Esophagus muscularis mucosa (tissue), 4 donors: Measurements from ENCODE around the gene C1QB. TPM values are rescaled to one million over a fixed set of nuclear protein-coding genes. Genes with fewer than 3 reads are reported as not detected.

Source experiments
- DNase-seq: peaks from one replicate; pipeline ENCODE4 v3.0.0-alpha.2; 2017; ENCODE audit errors: extremely low spot score
- H3K27ac ChIP-seq, 4 donors: fragments of 200-600 bp; sonication (generic); replicated peaks in 1 of 4; 1 replicate in 3 of 4; 2 replicates in 1 of 4; pipeline ENCODE4 v1.5.1; 2016 to 2019; ENCODE audit warnings: mild to moderate bottlenecking in 1 of 4
- H3K27me3 ChIP-seq, 4 donors: fragments of 200-600 bp; sonication (generic); one replicate each; pipeline versions ENCODE4 v1.5.1 to v1.6.0; 2016 to 2019
- H3K36me3 ChIP-seq, 4 donors: fragments of 200-600 bp; sonication (generic); one replicate each; pipeline ENCODE4 v1.5.1; 2016 to 2019
- H3K4me1 ChIP-seq, 4 donors: fragments of 200-600 bp; sonication (generic); one replicate each; pipeline ENCODE4 v1.5.1; 2016 to 2019
- H3K4me3 ChIP-seq, 4 donors: fragments of 200-600 bp; sonication (generic); 1 replicate in 2 of 4; 2 replicates in 2 of 4; pipeline ENCODE4 v1.5.1; 2016 to 2019; ENCODE audit warnings: mild to moderate bottlenecking in 4 of 4, moderate library complexity in 1 of 4
- H3K9me3 ChIP-seq, 4 donors: fragments of 200-600 bp; sonication (generic); 1 replicate in 3 of 4; 2 replicates in 1 of 4; pipeline ENCODE4 v1.5.1; 2016 to 2019
- EP300 ChIP-seq: sonication (generic); formaldehyde crosslinking; IDR thresholded peaks from one replicate; pipeline ENCODE4 v1.6.1; 2017; ENCODE audit warnings: antibody characterized with exemption
- POLR2A ChIP-seq: fragments of 450-650 bp; IDR thresholded peaks from one replicate; pipeline ENCODE4 v1.6.1; 2017; ENCODE audit warnings: antibody characterized with exemption, moderate library complexity, mild to moderate bottlenecking, low read depth
- POLR2AphosphoS5 ChIP-seq, 2 donors: sonication (generic); formaldehyde crosslinking; IDR thresholded peaks; one replicate each; pipeline ENCODE4 v1.6.1; 2017; ENCODE audit warnings: antibody characterized with exemption in 2 of 2
- WGBS: methylation state at CpG from one replicate; pipeline ENCODE4 v1.1.5; 2018; 5-methylcytosine and 5-hydroxymethylcytosine counted together
- intact Hi-C: fragments of 100-400 bp; cut with DNase I; formaldehyde crosslinking; loops from one replicate; pipeline ENCODE4 v1.15.1; 2023
- total RNA-seq, 4 donors: library from RNA; depleted of rRNA; stranded (reverse); fragments of >200 nt; gene quantifications; one replicate each; pipeline versions ENCODE4 v1.1.0 to v1.2.1, GENCODE V29; 2016
- TF ChIP-seq, protein P1 (sequence below), 3 experiments: fragments of 200-600 bp in 2 of 3; fragments of 450-650 bp in 1 of 3; sonication (generic) in 2 of 3; IDR thresholded peaks; one replicate each; pipeline ENCODE4 v1.5.1; 2017 to 2019; ENCODE audit warnings: antibody characterized with exemption in 3 of 3, mild to moderate bottlenecking in 2 of 3, moderate library complexity in 1 of 3

Gene C1QB
- total RNA-seq, 4 donors from 2014 or later: 254 to 583 (median 288) TPM

DNA sequence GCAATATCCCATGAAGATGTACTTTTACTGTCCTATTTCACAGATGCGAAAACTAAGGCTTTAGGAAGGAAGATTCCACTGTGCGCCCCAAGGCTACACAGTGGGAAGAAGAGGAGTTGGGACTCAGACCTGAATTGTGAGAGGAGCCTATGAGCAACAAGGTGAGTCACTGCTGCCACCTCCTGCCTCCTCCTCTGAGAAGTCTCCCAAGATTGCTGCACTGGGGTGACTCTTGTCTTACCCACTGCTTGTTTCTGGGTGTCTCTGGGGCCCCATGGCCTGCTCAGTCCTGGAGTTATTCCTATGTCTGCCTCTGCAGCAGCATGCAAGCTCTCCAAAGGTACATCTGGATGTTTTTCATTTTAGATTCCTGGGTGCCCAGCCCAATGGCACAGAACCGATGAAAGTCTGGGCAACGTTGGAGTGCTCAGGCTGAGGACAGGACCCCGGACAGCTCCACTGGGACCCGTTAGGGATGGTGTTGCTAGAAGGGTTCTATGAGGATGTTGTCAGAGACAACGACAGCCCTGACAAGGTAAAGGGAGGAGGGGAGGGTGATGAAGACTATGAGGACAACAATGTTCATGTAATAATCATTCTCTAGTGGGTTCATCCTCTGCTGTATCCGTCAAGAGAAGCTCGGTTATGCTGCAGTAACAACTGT lies 27.6 kb upstream of the C1QB start:
- no peak for DNase-seq
- peaks cover 0 to 87% (median 6%) of the 10 kb centered on the region in 4 donors for H3K27me3 ChIP-seq
- H3K27ac ChIP-seq: no peak overlapping the region
- no peaks in the 10 kb centered on the region for H3K36me3 ChIP-seq
- intact Hi-C loops: no loop called here
- no peak overlapping the region for H3K4me3 ChIP-seq
- TF ChIP-seq EP300 (no peak), POLR2AphosphoS5 (IDR thresholded peaks at IDR 0.05) (no peak), POLR2A (no peak)
- TF ChIP-seq, protein P1, sequence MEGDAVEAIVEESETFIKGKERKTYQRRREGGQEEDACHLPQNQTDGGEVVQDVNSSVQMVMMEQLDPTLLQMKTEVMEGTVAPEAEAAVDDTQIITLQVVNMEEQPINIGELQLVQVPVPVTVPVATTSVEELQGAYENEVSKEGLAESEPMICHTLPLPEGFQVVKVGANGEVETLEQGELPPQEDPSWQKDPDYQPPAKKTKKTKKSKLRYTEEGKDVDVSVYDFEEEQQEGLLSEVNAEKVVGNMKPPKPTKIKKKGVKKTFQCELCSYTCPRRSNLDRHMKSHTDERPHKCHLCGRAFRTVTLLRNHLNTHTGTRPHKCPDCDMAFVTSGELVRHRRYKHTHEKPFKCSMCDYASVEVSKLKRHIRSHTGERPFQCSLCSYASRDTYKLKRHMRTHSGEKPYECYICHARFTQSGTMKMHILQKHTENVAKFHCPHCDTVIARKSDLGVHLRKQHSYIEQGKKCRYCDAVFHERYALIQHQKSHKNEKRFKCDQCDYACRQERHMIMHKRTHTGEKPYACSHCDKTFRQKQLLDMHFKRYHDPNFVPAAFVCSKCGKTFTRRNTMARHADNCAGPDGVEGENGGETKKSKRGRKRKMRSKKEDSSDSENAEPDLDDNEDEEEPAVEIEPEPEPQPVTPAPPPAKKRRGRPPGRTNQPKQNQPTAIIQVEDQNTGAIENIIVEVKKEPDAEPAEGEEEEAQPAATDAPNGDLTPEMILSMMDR (IDR thresholded peaks at IDR 0.05): no peak
- WGBS: 45% methylated on average over 6 of the region's 9 CpGs
- H3K9me3 ChIP-seq: no peaks in the 10 kb centered on the region
- no peaks in the 10 kb centered on the region for H3K4me1 ChIP-seq

DNA sequence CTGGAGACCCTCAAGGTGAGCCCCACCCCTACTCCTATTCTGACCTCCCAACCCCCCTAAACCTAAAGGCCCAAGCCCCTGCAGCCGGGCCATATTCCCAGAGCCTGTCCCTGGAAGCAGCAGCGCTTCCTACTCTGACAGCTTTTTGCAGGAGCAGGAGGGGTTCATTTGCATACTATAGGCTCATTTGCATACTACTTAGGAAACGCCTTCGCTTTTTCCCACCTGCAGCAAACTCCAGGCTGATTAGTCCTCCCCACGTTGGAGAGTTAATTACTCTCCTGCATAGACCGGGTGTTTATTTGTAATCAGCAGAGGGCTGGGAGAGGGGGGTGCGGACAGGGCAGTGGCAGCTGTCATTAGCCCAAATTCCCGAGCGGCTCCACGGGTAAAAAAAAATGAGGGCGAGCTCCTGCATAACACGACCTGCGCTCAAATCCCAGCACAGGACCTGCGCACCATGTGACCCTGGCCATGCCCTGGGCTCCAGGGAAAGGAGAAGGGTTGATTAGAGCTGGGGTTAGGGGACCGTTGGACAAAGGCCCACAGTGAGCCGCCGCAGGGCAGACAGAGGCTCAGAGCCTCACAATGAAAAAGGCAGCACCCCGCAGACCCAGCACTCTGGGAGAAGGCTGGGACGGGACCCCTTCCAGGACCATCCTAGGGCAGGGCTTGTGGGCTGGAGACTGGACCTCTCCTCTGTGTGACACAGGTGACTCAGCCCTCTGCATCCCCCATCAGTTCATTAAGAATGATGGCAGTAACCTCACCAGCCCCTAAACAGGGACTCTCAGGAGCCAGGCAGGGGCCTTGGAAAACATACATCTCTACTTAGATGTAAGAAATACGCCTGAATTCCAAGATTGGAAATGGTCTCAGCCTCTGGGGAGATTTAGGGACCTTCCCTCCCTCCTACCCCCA lies 26.5 kb upstream of the C1QB start:
- peaks cover 0 to 76% (median 6%) of the 10 kb centered on the region in 4 donors for H3K27me3 ChIP-seq
- intact Hi-C loops: no loop called here
- TF ChIP-seq, protein P1 (IDR thresholded peaks at IDR 0.05): no peak
- no peak for TF ChIP-seq POLR2AphosphoS5 (IDR thresholded peaks at IDR 0.05)
- no peak for TF ChIP-seq POLR2A
- TF ChIP-seq EP300: no peak
- no peaks in the 10 kb centered on the region for H3K36me3 ChIP-seq
- 15% methylated on average over 16 of the region's 20 CpGs for WGBS
- H3K27ac ChIP-seq: no peak overlapping the region
- no peaks in the 10 kb centered on the region for H3K4me1 ChIP-seq
- no peak overlapping the region for H3K4me3 ChIP-seq
- no peaks in the 10 kb centered on the region for H3K9me3 ChIP-seq
- no peak for DNase-seq

DNA sequence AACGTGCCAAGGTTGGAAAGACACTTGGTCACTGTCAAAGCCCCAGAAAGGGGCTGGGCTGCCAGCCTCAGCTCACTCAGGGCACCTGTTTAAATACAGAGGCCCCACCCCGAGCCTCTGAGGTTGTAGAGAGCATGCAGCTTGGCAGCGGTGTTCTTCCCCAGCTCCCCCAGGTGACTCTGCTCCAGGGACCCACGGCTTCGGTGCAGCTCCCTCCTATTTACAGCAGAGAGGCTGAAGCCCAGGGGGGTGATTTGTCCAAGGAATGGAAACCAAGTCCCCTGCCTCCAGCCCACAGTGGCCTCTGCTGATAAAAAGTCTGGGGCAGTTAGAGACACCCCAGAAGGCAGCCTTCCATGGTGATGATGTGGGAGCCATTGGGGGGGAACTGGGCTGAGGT lies 25.7 kb upstream of the C1QB start:
- Histone ChIP-seq H3K4me1 (no peaks in the 10 kb centered on the region), H3K27me3 (peaks cover 0 to 69% (median 6%) of the 10 kb centered on the region in 4 donors), H3K27ac (no peak overlapping the region), H3K36me3 (no peaks in the 10 kb centered on the region), H3K9me3 (no peaks in the 10 kb centered on the region), H3K4me3 (no peak overlapping the region)
- WGBS: 45% methylated on average over 2 of the region's 5 CpGs
- no peak for DNase-seq
- TF ChIP-seq, protein P1 (IDR thresholded peaks at IDR 0.05): no peak
- TF ChIP-seq EP300 (no peak), POLR2AphosphoS5 (IDR thresholded peaks at IDR 0.05) (no peak), POLR2A (no peak)
- intact Hi-C loops: no loop called here

DNA sequence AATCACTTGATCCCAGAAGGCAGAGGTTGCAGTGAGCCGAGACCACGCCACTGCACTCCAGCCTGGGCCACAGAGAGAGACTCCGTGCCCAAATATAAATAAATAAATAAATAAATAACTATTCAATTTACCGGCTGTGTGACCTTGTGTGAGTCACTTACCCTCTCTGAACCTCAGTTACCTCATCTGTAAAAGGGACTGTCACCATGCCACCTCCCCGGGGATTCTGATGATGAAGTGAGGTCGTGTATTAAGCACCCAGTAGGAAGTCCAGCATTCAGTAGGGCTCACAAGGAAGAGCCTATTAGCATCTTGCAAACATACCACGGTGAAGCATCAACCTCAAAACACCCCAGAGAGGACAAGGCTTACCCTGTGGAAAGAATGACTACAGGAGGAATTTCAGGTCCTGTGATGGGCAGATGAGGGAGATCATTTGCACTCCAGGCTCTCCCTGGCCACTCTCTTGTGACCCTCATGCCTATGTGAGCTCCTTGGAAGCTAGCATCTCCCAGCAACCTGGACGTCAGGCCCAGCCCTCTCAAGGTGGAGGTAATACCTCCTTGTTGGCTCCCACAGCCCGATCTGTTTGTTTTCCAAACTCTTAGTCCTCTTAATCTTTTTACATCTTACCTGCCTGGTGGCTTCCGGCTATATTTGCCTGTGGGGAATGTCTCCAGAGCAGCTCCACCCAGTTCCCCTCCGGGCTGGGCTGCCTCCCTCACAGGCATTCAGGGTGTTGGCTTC lies 24.2 kb upstream of the C1QB start:
- 44% methylated on average over 11 of the region's 11 CpGs for WGBS
- intact Hi-C loops: no loop called here

More for the DNA sequence above, 24.2 kb upstream of the C1QB start:
- TF ChIP-seq EP300: no peak
- TF ChIP-seq POLR2AphosphoS5 (IDR thresholded peaks at IDR 0.05): no peak
- TF ChIP-seq, protein P1 (IDR thresholded peaks at IDR 0.05): no peak
- no peak for TF ChIP-seq POLR2A
- Histone ChIP-seq H3K27ac (no peak overlapping the region), H3K4me1 (no peaks in the 10 kb centered on the region), H3K27me3 (peaks cover 0 to 70% (median 5%) of the 10 kb centered on the region in 4 donors), H3K9me3 (no peaks in the 10 kb centered on the region), H3K4me3 (no peak overlapping the region), H3K36me3 (no peaks in the 10 kb centered on the region)
- DNase-seq: no peak
